H9 (cell line): ENCODE measurements around the gene CA5A. TPM values are rescaled to one million over a fixed set of nuclear protein-coding genes. Genes with fewer than 3 reads are reported as not detected.
A peak's percentile ranks its signal among the peaks of the same experiment; 100 is the strongest.
"Not testable (repeated sequence)": the region's sequence is repeated elsewhere in the genome, so short reads cannot be mapped to it uniquely, and the experiment has no call there.

Experiments
- DNase-seq: peaks from one replicate; pipeline ENCODE4 v3.0.0-alpha.2; 2017
- H2AFZ ChIP-seq: one replicate; pipeline ENCODE4 v1.6.1; 2013; ENCODE audit warnings: mild to moderate bottlenecking, low read length, control low read depth, moderate library complexity
- H2AK5ac ChIP-seq: 2 replicates; pipeline ENCODE4 v1.6.1; 2013; ENCODE audit warnings: low read length, control low read depth, mixed read lengths; ENCODE audit not compliant: insufficient read length
- H2BK120ac ChIP-seq: one replicate; pipeline ENCODE4 v1.6.1; 2013; ENCODE audit warnings: low read depth, mild to moderate bottlenecking, low read length, control low read depth, inconsistent platforms; ENCODE audit not compliant: poor library complexity, severe bottlenecking
- H2BK12ac ChIP-seq: 2 replicates; pipeline ENCODE4 v1.6.1; 2013; ENCODE audit warnings: low read length, control low read depth, mixed read lengths, low read depth; ENCODE audit not compliant: insufficient read length
- H2BK15ac ChIP-seq: 2 replicates; pipeline ENCODE4 v1.6.1; 2013; ENCODE audit warnings: low read depth, low read length, control low read depth
- H2BK20ac ChIP-seq: one replicate; pipeline ENCODE4 v1.6.1; 2013; ENCODE audit warnings: low read depth, mild to moderate bottlenecking, low read length, control low read depth, inconsistent platforms; ENCODE audit not compliant: poor library complexity, severe bottlenecking
- H2BK5ac ChIP-seq: 2 replicates; pipeline ENCODE4 v1.6.1; 2013; ENCODE audit warnings: low read length, control low read depth, mixed read lengths; ENCODE audit not compliant: insufficient read length
- H3K14ac ChIP-seq: 2 replicates; pipeline ENCODE4 v1.6.1; 2013; ENCODE audit warnings: low read length, control low read depth; ENCODE audit not compliant: insufficient read depth
- H3K18ac ChIP-seq: 2 replicates; pipeline ENCODE4 v1.6.1; 2013; ENCODE audit warnings: low read depth, mild to moderate bottlenecking, mixed read lengths, low read length, control low read depth; ENCODE audit not compliant: insufficient read length
- H3K23ac ChIP-seq: 2 replicates; pipeline ENCODE4 v1.6.1; 2013; ENCODE audit warnings: low read length, control low read depth, mixed read lengths, low read depth; ENCODE audit not compliant: insufficient read length
- H3K23me2 ChIP-seq: 2 replicates; pipeline ENCODE4 v1.6.1; 2013; ENCODE audit warnings: low read depth, mild to moderate bottlenecking, mixed read lengths, low read length, control low read depth; ENCODE audit not compliant: insufficient read length, poor library complexity, severe bottlenecking
- H3K27ac ChIP-seq: 2 replicates; pipeline ENCODE4 v1.5.1; 2013; ENCODE audit warnings: low read length, control low read depth, mixed read lengths, low read depth; ENCODE audit not compliant: insufficient read length
- H3K27me3 ChIP-seq: 2 replicates; pipeline ENCODE4 v1.6.1; 2013; ENCODE audit warnings: low read length, control low read depth, inconsistent platforms; ENCODE audit not compliant: insufficient read depth
- H3K4ac ChIP-seq: 2 replicates; pipeline ENCODE4 v1.6.1; 2013; ENCODE audit warnings: low read depth, mild to moderate bottlenecking, control low read depth, inconsistent platforms, low read length, moderate library complexity
- H3K4me1 ChIP-seq: 2 replicates; pipeline ENCODE4 v1.6.1; 2013; ENCODE audit warnings: low read length, control low read depth, inconsistent platforms; ENCODE audit not compliant: insufficient read depth
- H3K4me2 ChIP-seq: 2 replicates; pipeline ENCODE4 v1.6.1; 2013; ENCODE audit warnings: low read length, control low read depth, mixed read lengths; ENCODE audit not compliant: insufficient read length, insufficient read depth
- H3K56ac ChIP-seq: 2 replicates; pipeline ENCODE4 v1.6.1; 2013; ENCODE audit warnings: low read depth, mild to moderate bottlenecking, mixed read lengths, low read length, control low read depth; ENCODE audit not compliant: insufficient read length
- H3K79me1 ChIP-seq: 2 replicates; pipeline ENCODE4 v1.6.1; 2013; ENCODE audit warnings: low read depth, mild to moderate bottlenecking, moderate library complexity, low read length, control low read depth, inconsistent platforms; ENCODE audit not compliant: insufficient read depth, poor library complexity, severe bottlenecking
- H3K79me2 ChIP-seq: 2 replicates; pipeline ENCODE4 v1.6.1; 2013; ENCODE audit warnings: low read length, control low read depth, inconsistent platforms; ENCODE audit not compliant: insufficient read depth
- H3K9ac ChIP-seq: 2 replicates; pipeline ENCODE4 v1.6.1; 2013; ENCODE audit warnings: low read length, control low read depth, mixed read lengths; ENCODE audit not compliant: insufficient read length; ENCODE audit errors: extremely low read depth
- H3K9me3 ChIP-seq: one replicate; pipeline ENCODE4 v1.6.1; 2013; ENCODE audit warnings: low read depth, low read length, inconsistent platforms; ENCODE audit not compliant: control insufficient read depth
- H3T11ph ChIP-seq: one replicate; pipeline ENCODE4 v1.6.1; 2013; ENCODE audit warnings: mild to moderate bottlenecking, low read length, control low read depth, inconsistent platforms
- H4K20me1 ChIP-seq: one replicate; pipeline ENCODE4 v1.6.1; 2013; ENCODE audit not compliant: control insufficient read depth, insufficient read length, insufficient read depth
- H4K5ac ChIP-seq: 2 replicates; pipeline ENCODE4 v1.6.1; 2013; ENCODE audit warnings: low read depth, mild to moderate bottlenecking, mixed read lengths, low read length, control low read depth; ENCODE audit not compliant: insufficient read length
- H4K8ac ChIP-seq: replicated peaks from 2 replicates; pipeline ENCODE4 v1.6.1; 2013; ENCODE audit warnings: low read length, control low read depth, mixed read lengths, low read depth; ENCODE audit not compliant: insufficient read length
- H4K91ac ChIP-seq: 2 replicates; pipeline ENCODE4 v1.6.1; 2013; ENCODE audit warnings: low read depth, mild to moderate bottlenecking, moderate library complexity, mixed read lengths, low read length, control low read depth; ENCODE audit not compliant: insufficient read length
- H3K27ac Mint-ChIP-seq, 3 experiments: 2 replicates in 2 of 3; 3 replicates in 1 of 3; pipeline ENCODE4 v1.8.0; 2020 to 2021; ENCODE audit warnings: mixed read lengths in 3 of 3, mild to moderate bottlenecking in 1 of 3, moderate library complexity in 1 of 3
- H3K27me3 Mint-ChIP-seq: 2 replicates; pipeline ENCODE4 v1.8.0; 2021; ENCODE audit warnings: low read depth, mild to moderate bottlenecking, moderate library complexity, mixed read lengths
- H3K36me3 Mint-ChIP-seq, 3 experiments: 2 replicates in 2 of 3; 3 replicates in 1 of 3; pipeline ENCODE4 v1.8.0; 2020 to 2021; ENCODE audit warnings: low read depth in 3 of 3, mixed read lengths in 3 of 3; ENCODE audit not compliant: insufficient read depth in 1 of 3
- H3K4me1 Mint-ChIP-seq, 2 experiments: 2 replicates each; pipeline ENCODE4 v1.8.0; 2020; ENCODE audit warnings: mixed read lengths in 2 of 2
- H3K4me3 Mint-ChIP-seq, 2 experiments: 2 replicates in 1 of 2; 3 replicates in 1 of 2; pipeline ENCODE4 v1.8.0; 2020 to 2021; ENCODE audit warnings: mild to moderate bottlenecking in 2 of 2, mixed read lengths in 2 of 2, moderate library complexity in 1 of 2
- H3K9me3 Mint-ChIP-seq, 2 experiments: 2 replicates in 1 of 2; 3 replicates in 1 of 2; pipeline ENCODE4 v1.8.0; 2020; ENCODE audit warnings: mild to moderate bottlenecking in 2 of 2, mixed read lengths in 2 of 2, moderate library complexity in 1 of 2
- CTCF ChIP-seq: fragments of 200-600 bp; sonication (generic); conservative IDR thresholded peaks from 3 replicates; pipeline ENCODE4 v1.8.0; 2021; ENCODE audit warnings: antibody characterized with exemption, mild to moderate bottlenecking
- WGBS: extraction: QIAGEN DNeasy Blood & Tissue Kit; methylation state at CpG from one replicate; pipeline ENCODE4 v1.1.7; 2013; ENCODE audit warnings: missing lambda C conversion rate, low lambda C conversion rate, mixed read lengths; ENCODE audit not compliant: insufficient read length; ENCODE audit errors: extremely low coverage; 5-methylcytosine and 5-hydroxymethylcytosine counted together
- total RNA-seq: library from RNA; stranded (reverse); gene quantifications from 2 replicates; pipeline ENCODE4 v1.2.1, GENCODE V29; 2021

The CA5A gene
- total RNA-seq, 1 experiment from 2014 or later = not detected

- H3K9ac ChIP-seq = no peak overlapping the region
- H3K4me1 Mint-ChIP-seq = peaks cover 0 to 3% of the 10 kb centered on the region in 2 experiments; a peak in 3 of 4 replicates
- H2AK5ac ChIP-seq = no peak overlapping the region
- no peak overlapping the region for H2BK20ac ChIP-seq
- H3K27ac ChIP-seq = no peak overlapping the region
- no peaks in the 10 kb centered on the region; a peak in 1 of 7 replicates for H3K36me3 Mint-ChIP-seq
- no peak overlapping the region for H3K4me3 Mint-ChIP-seq
- peak overlapping the region; percentile 48 for H2BK120ac ChIP-seq
- no peak overlapping the region for H2BK15ac ChIP-seq
- H4K20me1 ChIP-seq = no peaks in the 10 kb centered on the region
- H3K56ac ChIP-seq = no peak overlapping the region
- H3T11ph ChIP-seq = no peak overlapping the region
- H3K23ac ChIP-seq = no peak overlapping the region
- peaks cover 8% of the 10 kb centered on the region for H3K27me3 Mint-ChIP-seq
- no CpG with 5 or more reads among the region's 20 CpGs for WGBS
- no peaks in the 10 kb centered on the region for H3K23me2 ChIP-seq
- no peak overlapping the region for H3K14ac ChIP-seq
- no peak overlapping the region for H3K4me2 ChIP-seq
- H4K91ac ChIP-seq = no peak overlapping the region
- no peaks in the 10 kb centered on the region for H3K9me3 ChIP-seq
- H2AFZ ChIP-seq = no peak overlapping the region
- H3K4me1 ChIP-seq = no peaks in the 10 kb centered on the region
- no peak overlapping the region for H4K5ac ChIP-seq
- no peaks in the 10 kb centered on the region for H3K27me3 ChIP-seq
- no peak for TF ChIP-seq CTCF
- no peak for DNase-seq
- H2BK12ac ChIP-seq = no peak overlapping the region
- H3K27ac Mint-ChIP-seq = no peak overlapping the region; a peak in 1 of 7 replicates
- no peak overlapping the region for H4K8ac ChIP-seq
- H3K79me1 ChIP-seq = no peaks in the 10 kb centered on the region
- H3K9me3 Mint-ChIP-seq = no peaks in the 10 kb centered on the region
- no peak overlapping the region for H3K18ac ChIP-seq
- H3K4ac ChIP-seq = no peak overlapping the region; the same call in 1 of the 2 replicates
- no peaks in the 10 kb centered on the region for H3K79me2 ChIP-seq
- H2BK5ac ChIP-seq = no peak overlapping the region
These were observed 38.5 kb downstream of the CA5A start for GRCh38 chr16:87897521-87898505.

GRCh38 chr16:87896924-87897520 is 39.3 kb downstream of the CA5A start:
- H3T11ph ChIP-seq, H3K9ac ChIP-seq, H3K23me2 ChIP-seq, H3K79me2 ChIP-seq, H4K8ac ChIP-seq, H3K36me3 Mint-ChIP-seq, H3K27ac ChIP-seq, H3K27me3 ChIP-seq, H3K79me1 ChIP-seq, H2BK120ac ChIP-seq, H3K27me3 Mint-ChIP-seq, H4K5ac ChIP-seq, H3K4me2 ChIP-seq, H3K23ac ChIP-seq, H3K4me3 Mint-ChIP-seq, H3K4me1 Mint-ChIP-seq, H3K4ac ChIP-seq, H4K91ac ChIP-seq, H2BK15ac ChIP-seq, H2AFZ ChIP-seq, H3K18ac ChIP-seq, H3K4me1 ChIP-seq, H4K20me1 ChIP-seq, H3K9me3 Mint-ChIP-seq, H2BK20ac ChIP-seq, H2BK5ac ChIP-seq, H2AK5ac ChIP-seq, H3K14ac ChIP-seq, DNase-seq, H3K9me3 ChIP-seq, H2BK12ac ChIP-seq, H3K56ac ChIP-seq: not testable (repeated sequence)
- WGBS = no CpG with 5 or more reads among the region's 16 CpGs
- H3K27ac Mint-ChIP-seq = peak overlapping the region in 1 of 3 experiments; percentile 90; a peak in 1 of 7 replicates
